HG03439 (cell line): ENCODE measurements around the gene DEPDC5.
"Not testable (repeated sequence)": the region's sequence is repeated elsewhere in the genome, so short reads cannot be mapped to it uniquely, and the experiment has no call there.

ENCODE experiments used
- ATAC-seq: cut with Tn5 transposase; IDR thresholded peaks from one replicate; pipeline ENCODE4 v1.9.1; 2021; ENCODE audit warnings: mild to moderate bottlenecking, moderate library complexity; ENCODE audit not compliant: unreplicated experiment

The DEPDC5 gene

GRCh38 chr22:31813898-31814297, 60.1 kb downstream of the DEPDC5 start:
- not testable (repeated sequence) for ATAC-seq

- no peak for ATAC-seq
Observed at GRCh38 chr22:31814942-31815341, 61.1 kb downstream of the DEPDC5 start.

GRCh38 chr22:31815383-31815814, 61.6 kb downstream of the DEPDC5 start:
- ATAC-seq, result not testable (repeated sequence)

GRCh38 chr22:31816750-31817149, 62.9 kb downstream of the DEPDC5 start:
- no peak for ATAC-seq

- ATAC-seq, result no peak
Observed at GRCh38 chr22:31818481-31819392, 64.9 kb downstream of the DEPDC5 start.

GRCh38 chr22:31820655-31821054, 66.8 kb downstream of the DEPDC5 start:
- ATAC-seq, result no peak

GRCh38 chr22:31821572-31821971, 67.8 kb downstream of the DEPDC5 start:
- no peak for ATAC-seq

GRCh38 chr22:31822523-31822922, 68.7 kb downstream of the DEPDC5 start:
- ATAC-seq, result no peak

GRCh38 chr22:31825513-31825912, 71.7 kb downstream of the DEPDC5 start:
- ATAC-seq, result no peak

- ATAC-seq, result no peak
Observed at GRCh38 chr22:31826443-31826842, 72.6 kb downstream of the DEPDC5 start.

GRCh38 chr22:31828739-31829138, 74.9 kb downstream of the DEPDC5 start:
- ATAC-seq, result no peak

- ATAC-seq, result no peak
Observed at GRCh38 chr22:31829505-31829904, 75.7 kb downstream of the DEPDC5 start.

- ATAC-seq, result no peak
Observed at GRCh38 chr22:31830721-31831070, 76.9 kb downstream of the DEPDC5 start.

GRCh38 chr22:31833930-31834329, 80.1 kb downstream of the DEPDC5 start:
- no peak for ATAC-seq

GRCh38 chr22:31836010-31836409, 82.2 kb downstream of the DEPDC5 start:
- no peak for ATAC-seq

- ATAC-seq, result no peak
Observed at GRCh38 chr22:31838917-31839316, 85.1 kb downstream of the DEPDC5 start.

GRCh38 chr22:31839986-31840385, 86.2 kb downstream of the DEPDC5 start:
- ATAC-seq, result no peak

GRCh38 chr22:31840585-31840984, 86.8 kb downstream of the DEPDC5 start:
- no peak for ATAC-seq

GRCh38 chr22:31841078-31841827, 87.4 kb downstream of the DEPDC5 start:
- no peak for ATAC-seq

GRCh38 chr22:31843526-31843925, 89.7 kb downstream of the DEPDC5 start:
- ATAC-seq, result no peak

GRCh38 chr22:31844941-31845340, 91.1 kb downstream of the DEPDC5 start:
- no peak for ATAC-seq
